ENCODE measurements around the gene PSEN1.
A peak's percentile ranks its signal among the peaks of the same experiment; 100 is the strongest.

Gene PSEN1

DNA sequence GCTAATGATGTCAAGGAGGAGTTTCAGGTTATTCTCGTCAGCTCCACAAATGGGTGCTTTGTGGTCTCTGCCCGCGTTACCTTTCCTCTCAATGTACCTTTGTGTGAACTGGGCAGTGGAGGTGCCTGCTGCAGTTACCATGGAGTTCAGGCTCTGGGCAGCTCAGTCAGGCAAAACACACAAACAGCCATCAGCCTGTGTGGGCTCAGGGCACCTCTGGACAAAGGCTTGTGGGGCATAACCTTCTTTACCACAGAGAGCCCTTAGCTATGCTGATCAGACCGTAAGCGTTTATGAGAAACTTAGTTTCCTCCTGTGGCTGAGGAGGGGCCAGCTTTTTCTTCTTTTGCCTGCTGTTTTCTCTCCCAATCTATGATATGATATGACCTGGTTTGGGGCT, 84.3 kb downstream of the PSEN1 start:
- DNase-seq = no peak

DNA sequence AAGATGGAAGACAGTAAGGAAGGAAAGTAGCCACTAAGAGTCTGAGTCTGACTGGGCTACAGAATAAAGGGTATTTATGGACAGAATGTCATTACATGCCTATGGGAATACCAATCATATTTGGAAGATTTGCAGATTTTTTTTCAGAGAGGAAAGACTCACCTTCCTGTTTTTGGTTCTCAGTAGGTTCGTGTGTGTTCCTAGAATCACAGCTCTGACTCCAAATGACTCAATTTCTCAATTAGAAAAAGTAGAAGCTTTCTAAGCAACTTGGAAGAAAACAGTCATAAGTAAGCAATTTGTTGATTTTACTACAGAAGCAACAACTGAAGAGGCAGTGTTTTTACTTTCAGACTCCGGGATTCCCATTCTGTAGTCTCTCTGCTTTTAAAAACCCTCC, 85.6 kb downstream of the PSEN1 start:
- DNase-seq = no peak

DNA sequence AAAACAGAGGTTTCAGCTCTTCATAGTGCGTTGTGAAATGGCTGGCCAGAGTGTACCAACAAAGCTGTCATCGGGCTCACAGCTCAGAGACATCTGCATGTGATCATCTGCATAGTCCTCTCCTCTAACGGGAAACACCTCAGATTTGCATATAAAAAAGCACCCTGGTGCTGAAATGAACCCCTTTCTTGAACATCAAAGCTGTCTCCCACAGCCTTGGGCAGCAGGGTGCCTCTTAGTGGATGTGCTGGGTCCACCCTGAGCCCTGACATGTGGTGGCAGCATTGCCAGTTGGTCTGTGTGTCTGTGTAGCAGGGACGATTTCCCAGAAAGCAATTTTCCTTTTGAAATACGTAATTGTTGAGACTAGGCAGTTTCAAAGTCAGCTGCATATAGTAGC, 86.7 kb downstream of the PSEN1 start:
- no peak for DNase-seq

DNA sequence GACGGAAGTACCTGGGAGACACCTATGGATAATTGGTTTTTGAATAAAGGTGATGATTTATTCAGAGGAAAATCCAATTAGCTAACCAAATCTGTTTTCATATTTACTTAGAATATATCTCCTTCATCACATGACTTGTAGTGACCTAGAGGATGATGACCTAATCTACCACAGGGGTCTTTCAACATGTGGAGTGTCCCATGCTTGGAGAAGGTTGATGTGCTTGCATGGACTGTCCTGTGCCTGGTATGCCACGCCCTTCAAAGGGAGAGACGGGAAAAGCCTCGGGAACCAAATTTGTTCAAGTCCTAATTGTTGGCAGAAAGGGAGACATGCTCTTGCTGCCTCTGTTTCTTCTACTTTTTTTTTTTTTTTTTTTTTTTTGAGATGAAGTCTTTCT, 89.2 kb downstream of the PSEN1 start:
- no peak for DNase-seq

DNA sequence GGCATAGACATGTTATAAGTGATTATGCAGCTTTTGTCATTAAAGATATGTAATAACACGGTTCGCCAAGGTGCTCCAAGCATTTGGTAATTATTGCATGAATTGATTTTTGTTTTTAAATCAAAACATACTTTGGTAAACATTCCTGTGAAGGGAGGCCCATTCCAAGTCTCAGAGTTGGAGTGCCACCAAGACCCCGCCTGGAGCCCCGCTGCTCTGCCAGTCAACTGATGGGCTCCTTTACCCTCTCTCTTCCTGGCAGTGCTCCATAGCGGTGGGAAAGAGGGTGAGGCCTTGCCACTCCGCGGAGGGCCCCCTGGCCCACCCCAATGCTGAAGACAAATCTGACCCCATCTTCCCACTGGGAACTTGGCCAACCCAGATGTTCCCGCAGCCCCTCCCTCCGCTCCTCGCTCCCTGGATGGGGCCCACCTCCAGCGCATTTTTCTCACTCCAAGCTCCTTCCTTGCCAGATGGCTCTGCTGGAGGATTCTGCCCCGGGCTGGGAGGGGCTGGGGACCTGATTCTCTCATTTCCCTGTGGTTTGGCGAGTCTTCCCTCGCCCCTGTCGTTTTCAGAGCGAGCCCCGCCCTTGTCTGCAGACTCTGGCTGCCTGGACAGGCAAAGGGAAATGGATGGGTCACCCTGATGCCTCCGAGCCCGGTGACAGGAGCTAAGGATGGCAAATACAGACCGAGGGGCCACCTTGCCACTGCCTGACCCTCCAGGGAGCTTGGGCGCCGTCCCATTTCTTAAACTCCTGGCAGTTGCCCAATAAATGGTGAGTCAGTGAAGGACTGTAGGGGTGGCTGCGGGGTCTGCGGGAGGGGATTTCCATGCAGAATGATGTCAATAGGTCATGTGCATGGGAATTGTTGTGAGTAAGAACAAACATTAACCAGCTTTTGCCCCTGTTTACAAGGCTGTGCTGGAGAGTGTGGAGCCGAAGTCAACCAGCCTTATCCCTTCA, 91.8 kb downstream of the PSEN1 start:
- peak; percentile 90 for DNase-seq

GRCh38 chr14:73230051-73230450, 93.7 kb downstream of the PSEN1 start:
- DNase-seq = no peak

DNA sequence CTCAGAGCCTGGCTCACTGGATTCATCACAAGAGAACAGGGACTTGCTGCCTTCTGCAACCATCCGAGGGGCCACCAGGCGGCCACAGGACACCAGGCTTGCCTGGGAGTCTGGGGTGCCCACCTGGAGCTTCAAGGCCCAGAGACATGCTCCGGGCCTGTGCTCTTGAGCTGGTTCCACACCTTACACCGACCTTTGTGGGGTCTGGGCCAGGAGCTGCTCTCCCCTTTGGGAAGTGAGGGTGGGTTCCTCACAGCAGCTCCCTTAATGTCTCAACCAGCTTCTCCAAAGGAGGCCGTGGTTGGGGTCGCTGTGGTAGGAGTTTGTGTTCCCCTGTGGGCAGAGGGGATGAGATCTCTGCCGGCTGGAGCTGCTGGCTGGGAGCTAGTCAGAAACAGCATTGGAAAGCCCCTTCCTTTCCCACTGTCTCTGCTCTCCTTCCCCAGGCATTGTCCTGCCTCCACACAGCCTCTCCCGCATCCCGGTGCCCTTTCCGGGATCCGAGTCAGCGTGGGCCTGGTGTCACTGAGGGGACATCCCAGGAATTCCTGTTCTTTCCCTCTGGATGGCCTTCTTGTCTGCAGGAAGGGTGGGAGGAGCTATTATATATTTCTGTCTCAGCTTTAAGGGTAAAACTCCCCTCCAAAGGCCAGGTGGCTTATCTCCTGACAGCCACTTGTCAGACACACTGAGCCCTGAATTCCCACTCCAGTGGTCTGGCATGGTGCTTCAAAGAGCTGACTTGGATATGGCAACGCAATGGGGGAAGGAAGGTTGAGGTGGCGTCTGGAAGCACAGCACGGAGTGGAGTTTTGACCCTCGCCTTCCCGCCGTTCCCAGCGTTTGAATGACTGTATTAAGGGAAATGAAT, 95.9 kb downstream of the PSEN1 start:
- no peak for DNase-seq

DNA sequence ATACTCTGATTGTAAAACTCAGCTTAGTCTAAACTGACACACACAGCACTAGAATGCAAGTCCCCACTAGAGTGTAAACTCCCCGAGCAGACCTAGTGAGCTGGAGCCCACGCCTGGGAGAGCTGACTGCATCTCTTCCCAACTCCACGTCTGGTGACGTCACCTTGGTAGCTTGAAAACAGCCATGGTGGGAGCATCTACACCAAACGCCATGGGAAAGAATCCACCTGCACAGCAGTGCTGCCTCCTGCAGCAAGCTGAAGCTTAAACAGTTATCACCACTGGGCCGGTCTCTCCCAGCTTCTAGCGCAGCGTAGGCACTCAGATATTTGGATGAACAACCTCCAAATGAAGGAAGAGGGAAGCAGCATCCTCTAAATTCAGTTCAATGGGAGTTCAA, 96.7 kb downstream of the PSEN1 start:
- DNase-seq = no peak

DNA sequence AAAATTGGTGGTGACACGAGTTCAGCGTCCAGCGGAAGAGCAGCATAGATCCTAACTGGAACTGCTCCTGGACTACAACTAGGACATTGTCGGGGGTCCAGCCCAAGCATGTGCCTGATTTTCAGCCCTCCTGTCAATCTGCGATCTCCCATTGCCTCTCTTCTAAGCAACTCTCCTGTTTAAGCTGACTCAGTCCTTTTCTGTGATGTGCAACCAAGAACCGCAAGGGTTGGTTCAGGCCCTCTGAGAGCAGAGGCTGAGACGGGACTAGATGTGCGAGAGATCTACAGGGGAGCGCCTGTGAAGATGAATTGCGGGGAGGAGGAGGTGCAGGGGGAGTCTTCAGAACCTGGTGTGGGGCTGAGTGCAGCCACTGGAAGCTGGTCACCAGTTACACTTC, 97.3 kb downstream of the PSEN1 start:
- no peak for DNase-seq

- DNase-seq = no peak
These were observed 97.7 kb downstream of the PSEN1 start for GRCh38 chr14:73234029-73234428.

DNA sequence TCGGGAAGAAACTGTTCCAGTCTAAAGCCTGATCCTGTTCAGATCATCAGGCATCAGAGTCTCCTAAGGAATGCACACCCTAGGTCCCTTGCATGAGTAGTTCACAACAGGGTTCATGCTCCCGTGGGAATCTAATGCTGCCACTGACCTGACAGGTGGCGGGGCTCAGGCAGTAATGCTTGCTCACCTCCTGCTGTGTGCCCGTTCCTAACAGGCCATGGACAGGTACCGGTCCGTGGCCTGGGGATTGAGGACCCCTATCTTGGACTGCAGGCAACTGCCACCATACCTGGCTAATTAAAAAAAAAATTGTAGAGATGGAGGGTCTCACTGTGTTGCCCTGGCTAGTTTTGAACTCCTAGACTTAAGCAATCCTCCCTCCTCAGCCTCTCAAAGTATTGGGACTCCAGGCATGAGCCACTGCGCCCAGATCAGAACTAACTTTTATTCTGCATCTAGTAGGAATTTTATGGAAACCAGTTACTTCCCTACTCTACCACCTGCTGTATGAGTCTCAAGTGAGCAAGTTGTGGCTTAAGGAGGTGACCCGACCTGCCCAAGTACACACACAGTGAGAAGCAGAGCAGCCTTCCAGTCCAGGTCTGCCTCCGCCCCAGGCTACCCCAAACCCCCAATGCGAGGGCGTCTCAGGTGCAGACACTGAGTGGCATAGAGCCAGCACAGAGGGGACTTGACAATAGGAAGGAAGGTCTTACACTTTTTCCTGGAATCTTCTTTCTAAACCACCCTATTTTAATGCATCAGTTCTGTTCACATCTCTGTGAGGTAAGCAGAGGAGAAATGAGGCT, 98.5 kb downstream of the PSEN1 start:
- DNase-seq = no peak

- DNase-seq = no peak
These were observed 99.3 kb downstream of the PSEN1 start for GRCh38 chr14:73235531-73236155.

DNA sequence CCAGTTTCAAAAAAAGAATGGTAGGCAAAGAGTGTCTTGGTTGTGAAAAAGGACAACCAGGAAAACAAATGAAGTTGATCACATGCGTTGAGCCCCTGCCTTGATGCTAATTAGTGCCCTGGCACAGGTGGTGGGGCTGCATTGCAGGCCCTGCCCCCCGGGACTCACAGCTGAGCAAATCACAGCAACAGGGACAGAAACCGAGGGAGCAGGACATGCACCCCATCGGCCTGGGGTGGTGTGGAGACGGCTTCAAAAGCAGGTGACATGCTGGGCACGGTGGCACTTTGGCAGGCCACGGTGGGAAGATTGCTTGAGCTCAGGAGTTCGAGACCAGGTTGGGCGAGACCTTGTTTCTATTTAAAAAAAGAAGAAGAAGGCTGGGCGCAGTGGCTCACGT, 99.8 kb downstream of the PSEN1 start:
- DNase-seq = no peak

GRCh38 chr14:73236752-73237218, 100.5 kb downstream of the PSEN1 start:
- no peak for DNase-seq

- no peak for DNase-seq
These were observed 101.0 kb downstream of the PSEN1 start, which contains the start of gene PAPLN for GRCh38 chr14:73237219-73237785. PAPLN (plus strand) TSS chr14:73237506; CDS start chr14:73239779, 2,273 bp downstream.

GRCh38 chr14:73237786-73238423, 101.6 kb downstream of the PSEN1 start:
- no peak for DNase-seq

- DNase-seq = peak; percentile 78
These were observed 102.1 kb downstream of the PSEN1 start for GRCh38 chr14:73238424-73238852.

DNA sequence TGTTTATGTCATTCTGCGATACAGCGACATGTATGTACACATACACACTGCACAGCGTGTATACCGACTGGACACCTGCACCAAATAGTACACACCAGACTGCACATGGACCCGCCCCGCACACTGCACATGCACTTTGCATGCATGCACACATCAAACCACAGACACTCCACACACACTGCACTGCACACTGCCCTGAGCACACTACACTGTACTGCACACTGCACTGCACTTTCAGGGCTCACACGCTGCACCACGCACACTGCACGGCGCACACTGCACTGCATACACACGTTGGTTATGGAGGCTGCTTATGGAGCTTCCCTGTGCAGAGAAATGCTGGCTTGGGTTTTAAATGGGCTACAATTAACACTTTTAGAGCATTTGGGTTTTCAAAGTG, 102.6 kb downstream of the PSEN1 start:
- DNase-seq = no peak

DNA sequence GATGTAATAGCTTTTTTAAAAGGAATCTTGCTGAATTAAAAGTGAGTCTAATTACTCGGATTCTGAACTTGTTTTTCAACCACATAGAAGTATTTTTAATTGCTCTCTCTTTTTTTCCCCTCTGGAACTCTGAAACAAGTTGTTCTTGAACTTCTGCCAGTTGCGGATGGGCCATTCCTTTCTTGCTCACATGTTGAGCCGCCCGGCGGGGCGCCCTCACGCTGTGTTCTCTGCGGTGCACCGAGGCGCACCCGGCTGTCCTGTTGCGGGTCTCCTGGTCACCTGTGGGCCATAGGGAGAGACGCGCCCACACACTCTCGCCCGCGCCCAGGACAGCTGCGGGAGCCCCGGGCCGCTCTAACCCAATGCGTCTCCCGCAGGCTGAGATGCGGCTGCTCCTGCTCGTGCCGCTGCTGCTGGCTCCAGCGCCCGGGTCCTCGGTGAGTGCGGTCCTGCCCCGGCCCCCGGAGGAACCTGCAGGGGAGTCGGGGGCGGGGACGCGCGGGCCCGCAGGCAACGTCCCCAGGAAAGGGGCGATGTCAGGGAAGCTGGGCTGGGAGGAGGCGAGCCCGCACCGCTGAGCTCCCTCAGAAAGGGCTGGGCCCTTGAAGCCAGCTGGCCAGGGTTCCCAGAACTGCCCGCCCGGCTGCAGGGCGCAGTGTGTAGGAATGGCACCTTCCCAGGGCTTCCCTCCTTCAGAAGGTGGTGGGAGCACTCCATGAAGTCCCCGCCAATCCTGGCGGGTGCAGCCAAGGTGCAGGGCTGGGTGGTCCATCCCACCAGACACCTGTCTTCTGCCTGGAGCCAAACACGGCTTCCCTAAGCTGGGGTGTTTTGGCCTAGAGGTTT, 103.3 kb downstream of the PSEN1 start:
- DNase-seq = no peak

DNA sequence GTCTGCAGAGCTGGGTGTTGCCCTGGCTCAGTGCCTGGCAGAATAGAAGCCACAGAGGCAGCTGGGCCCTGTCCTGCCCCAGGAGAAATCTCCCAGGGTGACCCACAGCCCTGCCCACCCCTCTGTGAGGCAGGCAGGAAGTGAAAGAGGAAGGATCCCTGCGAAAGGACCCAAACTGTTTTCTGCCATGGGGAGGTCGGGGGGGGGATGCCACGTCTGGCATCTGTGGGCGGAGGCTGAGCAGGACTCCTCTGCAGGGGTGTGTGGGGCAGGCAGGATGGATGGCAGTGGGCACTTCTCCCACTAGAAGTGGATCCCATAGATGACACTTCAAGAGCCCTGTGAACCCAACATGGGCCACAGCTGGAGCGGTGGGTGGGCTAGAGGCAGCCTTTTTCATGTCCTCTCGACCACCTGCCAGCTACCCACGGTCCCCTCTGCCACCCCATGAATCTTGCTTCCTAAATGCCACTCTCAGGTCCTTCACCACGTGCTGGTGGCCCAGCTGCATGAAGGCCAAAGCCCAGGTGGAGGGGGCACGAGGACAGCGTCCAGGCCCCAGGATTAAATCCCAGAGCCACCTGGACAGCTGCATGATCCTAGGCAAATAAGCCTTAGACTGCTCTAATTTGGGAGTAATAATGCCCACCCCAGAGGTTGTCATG, 104.6 kb downstream of the PSEN1 start:
- no peak for DNase-seq
